Measurements from ENCODE around the gene ALK.

ALK gene

GRCh38 chr2:29469516-29469915 lies 451.9 kb downstream of the ALK start:
- no peaks in the 10 kb centered on the region for H3K79me2 ChIP-seq (ENCODE audit: low read length)

GRCh38 chr2:29463181-29463900 lies 458.0 kb downstream of the ALK start:
- TF ChIP-seq EZH2phosphoT487 (IDR thresholded peaks at IDR 0.05; ENCODE audit: low read depth) = no peak
- TF ChIP-seq CTCF (IDR thresholded peaks at IDR 0.05; ENCODE audit: low read depth, low read length) = no peak
- Histone ChIP-seq H2AFZ (ENCODE audit: low read depth, low read length) (no peak overlapping the region), H3K27me3 (ENCODE audit: low read depth, low read length) (peaks cover 22% of the 10 kb centered on the region), H4K20me1 (ENCODE audit: insufficient read depth, low read length) (no peaks in the 10 kb centered on the region), H3K79me2 (ENCODE audit: low read length) (no peaks in the 10 kb centered on the region), H3K9ac (ENCODE audit: low read length) (no peak overlapping the region), H3K36me3 (replicated peaks; ENCODE audit: low read depth, low read length) (no peaks in the 10 kb centered on the region), H3K4me2 (ENCODE audit: low read length) (no peak overlapping the region), H3K4me1 (ENCODE audit: low read length) (no peaks in the 10 kb centered on the region), H3K27ac (ENCODE audit: low read length) (no peak overlapping the region), H3K4me3 (ENCODE audit: low read length) (no peak overlapping the region), H3K9me3 (ENCODE audit: insufficient read depth, low read length) (no peaks in the 10 kb centered on the region)

More at GRCh38 chr2:29469516-29469915, 451.9 kb downstream of the ALK start:
- Histone ChIP-seq H3K9ac (ENCODE audit: low read length) (no peak overlapping the region), H3K4me1 (ENCODE audit: low read length) (no peaks in the 10 kb centered on the region), H2AFZ (ENCODE audit: low read depth, low read length) (no peak overlapping the region), H3K36me3 (replicated peaks; ENCODE audit: low read depth, low read length) (no peaks in the 10 kb centered on the region), H3K4me2 (ENCODE audit: low read length) (no peak overlapping the region), H3K9me3 (ENCODE audit: insufficient read depth, low read length) (no peaks in the 10 kb centered on the region), H3K4me3 (ENCODE audit: low read length) (no peak overlapping the region), H3K27me3 (ENCODE audit: low read depth, low read length) (peaks cover 6% of the 10 kb centered on the region; the same call in 1 of the 2 replicates), H4K20me1 (ENCODE audit: insufficient read depth, low read length) (no peaks in the 10 kb centered on the region), H3K27ac (ENCODE audit: low read length) (no peak overlapping the region)
- no peak for TF ChIP-seq CTCF (IDR thresholded peaks at IDR 0.05; ENCODE audit: low read depth, low read length)
- no peak for TF ChIP-seq EZH2phosphoT487 (IDR thresholded peaks at IDR 0.05; ENCODE audit: low read depth)

DNA sequence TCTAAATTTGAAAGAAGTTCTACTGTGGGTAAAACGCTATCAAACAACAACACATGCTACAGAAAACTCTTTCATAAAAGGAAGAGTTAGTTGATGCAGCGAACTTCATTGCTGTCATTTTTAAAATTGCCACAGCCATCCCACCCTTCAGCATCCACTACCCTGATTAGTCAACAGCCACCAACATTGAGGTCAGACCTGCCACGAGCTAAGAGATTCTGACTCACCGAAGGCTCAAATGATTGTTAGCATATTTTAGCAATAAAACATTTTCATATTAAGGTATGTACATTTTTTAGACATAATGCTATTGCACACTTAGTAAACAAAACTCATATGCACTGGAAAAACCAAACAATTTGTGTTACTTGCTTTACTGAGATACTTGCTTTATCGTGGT lies 459.1 kb downstream of the ALK start:
- Histone ChIP-seq H3K9me3 (ENCODE audit: insufficient read depth, low read length) (no peaks in the 10 kb centered on the region), H3K4me2 (ENCODE audit: low read length) (no peak overlapping the region), H3K27ac (ENCODE audit: low read length) (no peak overlapping the region), H3K4me1 (ENCODE audit: low read length) (no peaks in the 10 kb centered on the region), H3K9ac (ENCODE audit: low read length) (no peak overlapping the region), H4K20me1 (ENCODE audit: insufficient read depth, low read length) (no peaks in the 10 kb centered on the region), H3K36me3 (replicated peaks; ENCODE audit: low read depth, low read length) (no peaks in the 10 kb centered on the region), H3K79me2 (ENCODE audit: low read length) (no peaks in the 10 kb centered on the region), H3K4me3 (ENCODE audit: low read length) (no peak overlapping the region), H3K27me3 (ENCODE audit: low read depth, low read length) (peaks cover 30% of the 10 kb centered on the region), H2AFZ (ENCODE audit: low read depth, low read length) (no peak overlapping the region)
- no peak for TF ChIP-seq EZH2phosphoT487 (IDR thresholded peaks at IDR 0.05; ENCODE audit: low read depth)

DNA sequence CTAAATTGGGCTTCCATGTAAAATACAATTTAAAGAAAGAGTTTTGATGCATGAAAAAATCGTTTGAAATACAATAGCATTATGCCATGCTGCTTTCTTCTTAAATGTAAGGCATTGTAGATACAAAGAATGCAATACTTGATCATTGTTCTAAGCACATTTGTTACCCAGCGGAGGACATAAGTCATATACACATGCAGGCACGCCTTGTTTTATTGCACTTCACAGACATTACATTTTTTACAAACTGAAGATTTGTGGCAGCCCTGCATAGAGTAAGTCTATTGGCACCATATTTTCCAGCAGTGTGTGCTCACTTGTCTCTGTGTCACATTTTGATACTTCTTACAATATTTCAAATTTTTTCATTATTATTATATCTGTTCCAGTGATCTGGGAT lies 461.2 kb downstream of the ALK start:
- no peak overlapping the region for H2AFZ ChIP-seq (ENCODE audit: low read depth, low read length)
- no peak overlapping the region for H3K27ac ChIP-seq (ENCODE audit: low read length)
- H3K27me3 ChIP-seq (ENCODE audit: low read depth, low read length) = peaks cover 34% of the 10 kb centered on the region
- no peaks in the 10 kb centered on the region for H3K4me1 ChIP-seq (ENCODE audit: low read length)
- H3K79me2 ChIP-seq (ENCODE audit: low read length) = no peaks in the 10 kb centered on the region
- H3K4me3 ChIP-seq (ENCODE audit: low read length) = no peak overlapping the region
- TF ChIP-seq CTCF (IDR thresholded peaks at IDR 0.05; ENCODE audit: low read depth, low read length) (no peak), EZH2phosphoT487 (IDR thresholded peaks at IDR 0.05; ENCODE audit: low read depth) (no peak)
- no peaks in the 10 kb centered on the region for H3K36me3 ChIP-seq (replicated peaks; ENCODE audit: low read depth, low read length)
- no peak overlapping the region for H3K4me2 ChIP-seq (ENCODE audit: low read length)
- H4K20me1 ChIP-seq (ENCODE audit: insufficient read depth, low read length) = no peaks in the 10 kb centered on the region
- no peaks in the 10 kb centered on the region for H3K9me3 ChIP-seq (ENCODE audit: insufficient read depth, low read length)
- no peak overlapping the region for H3K9ac ChIP-seq (ENCODE audit: low read length)
